Kidney tubule cell (primary cell): ENCODE measurements around the gene MAPK6.

ENCODE experiments used
- DNase-seq: peaks from one replicate; pipeline ENCODE4 v3.0.0-alpha.2; 2018; ENCODE audit warnings: low spot score

Gene MAPK6

DNA sequence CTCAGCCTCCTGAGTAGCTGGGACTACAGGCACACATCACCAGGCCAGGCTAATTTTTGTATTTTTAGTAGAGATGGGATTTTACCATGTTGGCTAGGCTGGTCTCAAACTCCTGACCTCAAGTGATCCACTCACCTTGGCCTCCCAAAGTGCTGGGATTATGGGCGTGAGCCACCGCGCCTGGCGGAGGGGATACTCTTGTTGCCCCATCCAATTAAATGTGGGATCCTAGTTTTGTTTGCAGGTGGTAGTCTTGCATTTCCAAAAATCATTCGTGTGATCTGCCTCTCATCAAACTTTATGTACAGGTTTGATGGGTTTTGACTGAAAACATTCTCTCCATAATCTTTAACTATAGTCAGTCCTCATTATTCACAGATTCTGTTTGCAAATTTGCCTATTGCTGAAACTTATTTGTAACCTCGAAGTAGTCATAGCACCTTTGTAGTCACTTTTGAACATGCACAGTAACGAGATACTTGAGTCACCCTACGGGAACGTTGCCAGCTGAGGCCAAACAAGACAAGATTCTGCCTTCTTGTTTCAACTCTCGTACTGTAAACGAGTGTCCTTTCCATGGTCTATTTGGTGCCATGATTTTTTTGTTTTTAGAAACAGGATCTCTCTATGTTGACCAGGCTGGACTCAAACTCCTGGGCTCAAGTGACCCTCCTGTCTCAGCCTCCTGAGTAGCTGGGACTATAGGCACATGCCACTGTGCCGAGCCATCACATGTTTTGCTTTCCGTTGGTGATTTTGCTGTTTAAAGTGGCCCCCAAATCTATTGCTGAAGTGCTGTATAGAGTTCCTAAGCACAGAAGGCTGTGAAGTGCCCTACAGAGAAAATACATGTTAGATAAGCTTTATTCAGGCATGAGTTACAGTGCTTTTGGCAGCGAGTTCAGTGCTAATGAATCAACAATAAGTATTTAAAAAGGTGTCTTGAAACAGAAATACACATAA lies 8.1 kb upstream of the MAPK6 start:
- peak; percentile 74 for DNase-seq

- DNase-seq = no peak
Observed at GRCh38 chr15:52011711-52012144, 7.3 kb upstream of the MAPK6 start.

DNA sequence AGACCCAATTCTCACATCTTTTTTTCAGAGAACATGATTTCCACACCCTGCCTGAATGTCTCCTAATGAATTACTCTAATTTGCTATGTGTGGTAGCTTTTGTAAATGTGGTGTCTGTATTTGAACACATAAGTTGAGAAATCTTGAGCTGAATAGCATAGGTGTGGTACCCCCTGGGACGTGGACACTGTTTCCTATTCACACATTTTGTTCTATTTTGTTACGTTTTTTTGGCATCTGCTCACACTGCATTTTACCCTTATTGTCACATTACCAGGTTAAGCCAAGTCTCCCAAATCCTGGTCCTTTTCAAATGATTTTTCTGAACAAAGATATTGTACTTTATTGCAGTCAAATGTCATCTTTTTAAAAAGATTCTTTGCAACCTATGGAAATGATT lies 6.8 kb upstream of the MAPK6 start:
- DNase-seq = no peak

- DNase-seq = peak; percentile 80
Observed at GRCh38 chr15:52013151-52013791, 5.7 kb upstream of the MAPK6 start.

- no peak for DNase-seq
Observed at GRCh38 chr15:52014616-52015015, 4.4 kb upstream of the MAPK6 start.

GRCh38 chr15:52016316-52016715 lies 2.7 kb upstream of the MAPK6 start:
- no peak for DNase-seq

DNA sequence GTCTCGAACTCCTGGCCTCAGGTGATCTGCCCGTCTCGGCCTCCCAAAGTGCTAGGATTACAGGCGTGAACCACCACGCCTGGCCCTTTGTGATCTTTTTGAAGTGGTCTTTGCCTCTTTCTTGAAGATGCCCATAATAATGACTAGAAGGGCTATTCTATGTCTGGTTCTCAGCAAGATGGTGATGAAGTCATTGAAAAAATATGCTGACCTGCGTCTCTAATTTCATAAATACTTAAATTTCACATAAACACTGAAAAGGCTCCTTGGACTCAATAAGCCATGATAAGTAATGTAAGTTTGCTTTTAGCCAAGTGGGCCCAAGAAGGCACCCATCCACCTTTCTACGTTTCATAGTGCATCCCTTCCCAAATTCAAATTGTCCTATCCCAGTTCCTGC lies 775 bp upstream of the MAPK6 start:
- no peak for DNase-seq

GRCh38 chr15:52019394-52020220 lies 588 bp downstream of the MAPK6 start:
- peak; percentile 89 for DNase-seq

GRCh38 chr15:52020221-52021085 lies 1.4 kb downstream of the MAPK6 start:
- DNase-seq = peak; percentile 26

DNA sequence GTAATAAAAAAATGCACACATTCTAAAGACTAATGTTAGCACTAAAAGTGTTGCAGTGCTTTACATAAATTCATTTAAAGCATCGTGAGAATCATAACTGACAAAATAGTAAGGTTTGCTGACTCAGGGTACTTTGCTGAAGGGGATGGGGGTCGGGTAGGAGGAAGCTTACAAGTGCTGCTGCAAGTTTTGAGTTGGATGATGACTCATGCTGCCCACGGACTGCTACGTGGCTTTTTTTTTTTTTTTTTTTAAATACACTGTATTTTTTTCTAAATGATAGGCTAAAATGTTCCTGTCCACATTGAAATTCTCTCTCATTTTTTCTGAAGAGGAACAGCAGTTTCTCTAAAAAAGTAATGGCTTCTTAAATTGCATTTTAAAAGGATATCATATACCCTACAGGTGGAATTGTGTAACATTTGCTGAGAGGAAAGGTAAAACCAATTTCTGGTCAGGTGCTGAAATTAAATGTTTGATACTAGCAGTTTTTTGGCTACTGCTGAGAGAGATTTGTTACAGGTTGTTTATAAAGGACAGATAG lies 2.2 kb downstream of the MAPK6 start:
- peak; percentile 85 for DNase-seq

- DNase-seq = peak; percentile 54
Observed at GRCh38 chr15:52021892-52022540, 3.0 kb downstream of the MAPK6 start.

- DNase-seq = no peak
Observed at GRCh38 chr15:52023169-52023922, 4.3 kb downstream of the MAPK6 start.

GRCh38 chr15:52028431-52029093 lies 9.5 kb downstream of the MAPK6 start:
- DNase-seq = no peak

DNA sequence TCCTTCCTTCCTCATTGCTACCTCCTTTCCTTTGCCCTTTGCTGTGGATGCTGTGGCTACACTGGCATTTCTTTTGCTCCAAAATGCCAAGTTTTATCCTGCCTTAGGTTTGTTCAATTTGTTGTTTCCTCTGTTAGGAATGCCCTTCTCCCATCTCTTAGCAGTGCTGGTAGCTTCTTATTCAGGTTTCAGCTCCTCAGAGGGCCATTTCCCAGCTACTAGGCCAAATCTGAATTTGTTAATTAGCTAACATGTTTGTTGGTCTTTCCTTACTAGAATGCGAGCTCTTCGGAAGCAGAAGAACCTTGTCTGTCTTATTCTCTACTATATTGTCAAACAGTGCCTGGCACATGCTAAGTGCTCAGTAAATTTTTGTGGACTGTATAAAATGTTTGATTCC lies 11.0 kb downstream of the MAPK6 start:
- no peak for DNase-seq

GRCh38 chr15:52031556-52031955 lies 12.5 kb downstream of the MAPK6 start:
- DNase-seq = peak; percentile 30

- no peak for DNase-seq
Observed at GRCh38 chr15:52037889-52038505, 19.0 kb downstream of the MAPK6 start.

- DNase-seq = peak; percentile 35
Observed at GRCh38 chr15:52039925-52040781, 21.1 kb downstream of the MAPK6 start.
